ENCODE measurements around the gene PRKN. TPM values are rescaled to one million over a fixed set of nuclear protein-coding genes. Genes with fewer than 3 reads are reported as not detected.

Gene PRKN
- total and polyA plus RNA-seq, 10 donors, result 0.23 to 14.1 (median 7.0) TPM

- H3K4me1 ChIP-seq, result no peaks in the 10 kb centered on the region
- no peak overlapping the region for H3K4me3 ChIP-seq
- no peaks in the 10 kb centered on the region for H3K9me3 ChIP-seq
- no peaks in the 10 kb centered on the region for H3K27me3 ChIP-seq (replicated peaks in 1 of 7)
- DNase-seq, result no peak
- no peak overlapping the region for H3K27ac ChIP-seq
- no peaks in the 10 kb centered on the region for H3K36me3 ChIP-seq
- WGBS, 5 donors, result 69 to 78% (median 76%) methylated on average over 5 of the region's 5 CpGs
- no peak for TF ChIP-seq POLR2AphosphoS5 (IDR thresholded peaks at IDR 0.05)
- no peak for TF ChIP-seq POLR2A (IDR thresholded peaks at IDR 0.05)
- TF ChIP-seq, protein P1, sequence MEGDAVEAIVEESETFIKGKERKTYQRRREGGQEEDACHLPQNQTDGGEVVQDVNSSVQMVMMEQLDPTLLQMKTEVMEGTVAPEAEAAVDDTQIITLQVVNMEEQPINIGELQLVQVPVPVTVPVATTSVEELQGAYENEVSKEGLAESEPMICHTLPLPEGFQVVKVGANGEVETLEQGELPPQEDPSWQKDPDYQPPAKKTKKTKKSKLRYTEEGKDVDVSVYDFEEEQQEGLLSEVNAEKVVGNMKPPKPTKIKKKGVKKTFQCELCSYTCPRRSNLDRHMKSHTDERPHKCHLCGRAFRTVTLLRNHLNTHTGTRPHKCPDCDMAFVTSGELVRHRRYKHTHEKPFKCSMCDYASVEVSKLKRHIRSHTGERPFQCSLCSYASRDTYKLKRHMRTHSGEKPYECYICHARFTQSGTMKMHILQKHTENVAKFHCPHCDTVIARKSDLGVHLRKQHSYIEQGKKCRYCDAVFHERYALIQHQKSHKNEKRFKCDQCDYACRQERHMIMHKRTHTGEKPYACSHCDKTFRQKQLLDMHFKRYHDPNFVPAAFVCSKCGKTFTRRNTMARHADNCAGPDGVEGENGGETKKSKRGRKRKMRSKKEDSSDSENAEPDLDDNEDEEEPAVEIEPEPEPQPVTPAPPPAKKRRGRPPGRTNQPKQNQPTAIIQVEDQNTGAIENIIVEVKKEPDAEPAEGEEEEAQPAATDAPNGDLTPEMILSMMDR (IDR thresholded peaks at IDR 0.05 in 8 of 11, conservative IDR thresholded peaks at IDR 0.05 in 3 of 11), result no peak
- intact Hi-C loops (cut with DNase I; ENCODE audit: low total_unique reads), result no loop called here
Measured at GRCh38 chr6:161745594-161746141, 981.9 kb downstream of the PRKN start.

DNA sequence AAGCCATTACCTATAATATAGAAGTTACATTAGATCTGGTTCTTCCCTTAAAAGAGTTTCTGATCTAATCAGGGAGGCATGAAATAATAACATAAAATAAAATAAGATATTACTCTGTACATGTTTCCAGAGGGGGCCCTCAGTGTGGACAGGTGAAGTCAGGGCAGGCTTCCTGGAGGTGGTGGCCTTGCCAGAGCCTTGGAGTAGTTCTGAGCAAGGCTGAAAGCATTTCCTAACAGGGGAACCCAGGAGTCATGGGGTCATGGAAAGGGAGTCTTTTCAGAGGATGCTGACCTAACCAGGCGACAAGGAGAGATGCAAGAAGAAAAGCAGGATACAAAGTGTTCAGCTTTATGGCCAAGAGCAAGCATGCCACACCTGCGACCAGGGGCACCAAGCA is 982.4 kb downstream of the PRKN start:
- Histone ChIP-seq H3K9me3 (no peaks in the 10 kb centered on the region), H3K4me3 (no peak overlapping the region), H3K4me1 (no peaks in the 10 kb centered on the region), H3K27me3 (replicated peaks in 1 of 7) (no peaks in the 10 kb centered on the region), H3K36me3 (no peaks in the 10 kb centered on the region), H3K27ac (no peak overlapping the region)
- intact Hi-C loops (cut with DNase I; ENCODE audit: low total_unique reads), result no loop called here
- no peak for DNase-seq
- no peak for TF ChIP-seq POLR2A (IDR thresholded peaks at IDR 0.05)
- TF ChIP-seq, protein P1 (IDR thresholded peaks at IDR 0.05 in 8 of 11, conservative IDR thresholded peaks at IDR 0.05 in 3 of 11), result no peak
- no peak for TF ChIP-seq POLR2AphosphoS5 (IDR thresholded peaks at IDR 0.05)
- WGBS, 5 donors, result 67 to 91% (median 79%) methylated on average over 2 of the region's 2 CpGs

DNA sequence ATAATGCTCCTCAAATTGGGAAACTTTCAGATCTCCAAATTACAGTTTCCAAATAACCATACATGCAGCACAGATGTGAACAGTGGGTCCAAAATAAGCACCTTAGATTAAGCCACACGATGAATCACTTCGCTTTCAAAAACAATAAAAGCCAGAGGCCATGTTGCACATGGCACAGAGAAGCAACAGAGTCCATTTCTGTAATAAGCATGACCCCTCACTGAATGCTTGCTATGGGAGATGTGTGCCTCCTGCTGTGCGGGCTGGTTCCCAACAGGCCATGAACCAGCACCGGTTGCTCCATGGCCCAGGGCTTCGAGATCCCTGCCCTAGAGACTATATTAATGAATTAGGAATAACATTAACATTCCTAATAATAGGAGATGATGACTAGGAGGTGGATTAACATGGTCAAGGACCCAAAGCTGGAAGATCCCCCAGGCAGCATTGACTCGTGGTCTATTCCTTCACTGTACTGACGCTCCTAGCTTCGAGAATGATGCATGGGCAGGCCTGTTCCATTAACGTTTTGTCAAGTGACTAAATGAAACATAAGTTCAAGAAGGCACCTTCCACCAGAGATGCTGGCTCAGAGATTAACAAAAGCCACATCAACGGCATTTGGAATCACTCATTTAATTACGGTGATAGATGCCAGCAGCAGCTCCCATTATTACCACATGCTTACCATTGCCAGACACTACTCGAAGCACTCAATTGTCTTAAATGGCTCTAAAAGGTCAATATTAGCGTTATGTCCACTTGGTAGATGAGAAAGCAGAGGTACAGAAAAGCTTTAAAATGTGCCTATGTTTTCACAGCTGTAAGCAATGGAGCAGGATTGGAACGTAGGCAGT is 983.1 kb downstream of the PRKN start:
- Histone ChIP-seq H3K27me3 (replicated peaks in 1 of 7) (no peaks in the 10 kb centered on the region), H3K4me3 (no peak overlapping the region), H3K4me1 (no peaks in the 10 kb centered on the region), H3K36me3 (no peaks in the 10 kb centered on the region), H3K9me3 (no peaks in the 10 kb centered on the region), H3K27ac (no peak overlapping the region)
- no peak for TF ChIP-seq POLR2A (IDR thresholded peaks at IDR 0.05)
- TF ChIP-seq POLR2AphosphoS5 (IDR thresholded peaks at IDR 0.05), result no peak
- TF ChIP-seq, protein P1 (IDR thresholded peaks at IDR 0.05 in 8 of 11, conservative IDR thresholded peaks at IDR 0.05 in 3 of 11), result no peak
- no peak for DNase-seq
- intact Hi-C loops (cut with DNase I; ENCODE audit: low total_unique reads), result no loop called here
- WGBS, 5 donors, result 75 to 85% (median 84%) methylated on average over 14 of the region's 14 CpGs

- no peak for DNase-seq
- Histone ChIP-seq H3K27ac (no peak overlapping the region), H3K4me1 (no peaks in the 10 kb centered on the region), H3K4me3 (no peak overlapping the region), H3K27me3 (replicated peaks in 1 of 7) (no peaks in the 10 kb centered on the region), H3K36me3 (no peaks in the 10 kb centered on the region), H3K9me3 (no peaks in the 10 kb centered on the region)
- intact Hi-C loops (cut with DNase I; ENCODE audit: low total_unique reads), result no loop called here
- TF ChIP-seq, protein P1 (IDR thresholded peaks at IDR 0.05 in 8 of 11, conservative IDR thresholded peaks at IDR 0.05 in 3 of 11), result no peak
- TF ChIP-seq POLR2A (IDR thresholded peaks at IDR 0.05) (no peak), POLR2AphosphoS5 (IDR thresholded peaks at IDR 0.05) (no peak)
- 86 to 95% (median 90%) methylated on average over 15 of the region's 15 CpGs for WGBS, 5 donors
Measured at GRCh38 chr6:161743509-161744178, 983.9 kb downstream of the PRKN start.
